Ishikawa (cell line): ENCODE data around the gene INPP4B.

Experiments used
- CEBPB ChIP-seq: IDR thresholded peaks from 2 replicates; pipeline ENCODE4 v1.6.1; 2012
- EP300 ChIP-seq: IDR thresholded peaks from 2 replicates; pipeline ENCODE4 v1.6.1; 2012; ENCODE audit warnings: borderline replicate concordance
- NFIC ChIP-seq: IDR thresholded peaks from 2 replicates; pipeline ENCODE4 v1.6.1; 2012
- RAD21 ChIP-seq: IDR thresholded peaks from 2 replicates; pipeline ENCODE4 v1.6.1; 2012; ENCODE audit warnings: low read depth
- REST ChIP-seq: IDR thresholded peaks from 2 replicates; pipeline ENCODE4 v1.6.1; 2012; ENCODE audit warnings: low read depth, mild to moderate bottlenecking
- TCF12 ChIP-seq: IDR thresholded peaks from 2 replicates; pipeline ENCODE4 v1.6.1; 2012; ENCODE audit warnings: low read depth
- TEAD4 ChIP-seq: IDR thresholded peaks from 2 replicates; pipeline ENCODE4 v1.6.1; 2012
- USF1 ChIP-seq: IDR thresholded peaks from 2 replicates; pipeline ENCODE4 v1.6.1; 2012
- YY1 ChIP-seq: IDR thresholded peaks from 2 replicates; pipeline ENCODE4 v1.6.1; 2012; ENCODE audit warnings: low read depth

GRCh38 chr4:142882159-142882558, 36.1 kb upstream of the INPP4B start:
- TF ChIP-seq USF1, result no peak
- TF ChIP-seq YY1, result no peak
- no peak for TF ChIP-seq EP300
- no peak for TF ChIP-seq RAD21
- TF ChIP-seq CEBPB, result no peak
- TF ChIP-seq REST, result no peak
- TF ChIP-seq TCF12, result no peak
- no peak for TF ChIP-seq NFIC
- TF ChIP-seq TEAD4, result no peak
